Subcutaneous adipose tissue (tissue), 4 donors: ENCODE results near the gene PRAMEF27. TPM values are rescaled to one million over a fixed set of nuclear protein-coding genes. Genes with fewer than 3 reads are reported as not detected.
"Not testable (repeated sequence)": the region's sequence is repeated elsewhere in the genome, so short reads cannot be mapped to it uniquely, and the experiment has no call there.

Source experiments
- total RNA-seq, 4 donors: library from RNA; depleted of rRNA; stranded (reverse); fragments of >200 nt; gene quantifications; one replicate each; pipeline ENCODE4 v1.1.0, GENCODE V29; 2016
- TF ChIP-seq, protein P1 (sequence below): fragments of 450-650 bp; IDR thresholded peaks from one replicate; pipeline ENCODE4 v1.5.1; 2016; ENCODE audit warnings: low read depth, mild to moderate bottlenecking, control low read depth, antibody characterized with exemption, moderate library complexity

Gene PRAMEF27
- total RNA-seq, result not detected

DNA sequence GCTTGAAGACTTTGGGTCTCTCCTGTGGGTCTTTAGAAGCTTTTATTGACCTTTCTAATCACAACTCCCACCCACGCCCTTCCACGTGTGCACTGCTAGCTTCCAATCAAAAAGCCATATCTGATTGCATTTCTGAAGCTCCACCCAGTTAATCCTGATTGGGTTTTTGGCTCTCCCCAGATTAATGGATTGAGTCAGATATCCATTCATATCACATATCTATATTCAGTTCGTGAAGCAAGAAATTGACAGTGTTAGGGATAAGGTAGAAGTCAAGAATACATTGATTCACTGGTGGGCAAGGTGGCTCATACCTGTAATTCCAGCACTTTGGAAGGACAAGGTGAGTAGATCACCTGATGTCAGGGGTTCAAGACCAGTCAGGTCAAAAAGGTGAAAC is at the start of gene PRAMEF27:
PRAMEF27 (minus strand) TSS at position 101 of the 400 bp plus-strand sequence. CDS start 2,916 bp downstream, outside the sequence.
- TF ChIP-seq, protein P1, sequence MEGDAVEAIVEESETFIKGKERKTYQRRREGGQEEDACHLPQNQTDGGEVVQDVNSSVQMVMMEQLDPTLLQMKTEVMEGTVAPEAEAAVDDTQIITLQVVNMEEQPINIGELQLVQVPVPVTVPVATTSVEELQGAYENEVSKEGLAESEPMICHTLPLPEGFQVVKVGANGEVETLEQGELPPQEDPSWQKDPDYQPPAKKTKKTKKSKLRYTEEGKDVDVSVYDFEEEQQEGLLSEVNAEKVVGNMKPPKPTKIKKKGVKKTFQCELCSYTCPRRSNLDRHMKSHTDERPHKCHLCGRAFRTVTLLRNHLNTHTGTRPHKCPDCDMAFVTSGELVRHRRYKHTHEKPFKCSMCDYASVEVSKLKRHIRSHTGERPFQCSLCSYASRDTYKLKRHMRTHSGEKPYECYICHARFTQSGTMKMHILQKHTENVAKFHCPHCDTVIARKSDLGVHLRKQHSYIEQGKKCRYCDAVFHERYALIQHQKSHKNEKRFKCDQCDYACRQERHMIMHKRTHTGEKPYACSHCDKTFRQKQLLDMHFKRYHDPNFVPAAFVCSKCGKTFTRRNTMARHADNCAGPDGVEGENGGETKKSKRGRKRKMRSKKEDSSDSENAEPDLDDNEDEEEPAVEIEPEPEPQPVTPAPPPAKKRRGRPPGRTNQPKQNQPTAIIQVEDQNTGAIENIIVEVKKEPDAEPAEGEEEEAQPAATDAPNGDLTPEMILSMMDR, result not testable (repeated sequence)

DNA sequence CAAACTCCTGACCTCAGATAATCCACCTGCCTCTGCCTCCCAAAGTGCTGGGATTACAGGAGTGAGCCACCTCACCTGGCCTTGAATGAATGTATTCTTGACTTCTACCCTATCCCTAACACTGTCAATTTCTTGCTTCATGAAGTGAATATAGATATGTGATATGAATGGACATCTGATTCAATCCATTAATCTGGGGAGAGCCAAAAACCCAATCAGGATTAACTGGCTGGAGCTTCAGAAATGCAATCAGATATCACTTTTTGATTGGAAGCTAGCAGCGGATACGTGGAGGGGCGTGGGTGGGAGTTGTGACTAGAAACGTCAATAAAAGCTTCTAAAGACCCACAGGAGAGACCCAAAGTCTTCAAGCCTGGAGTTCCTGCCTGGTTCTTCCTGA is 14.1 kb upstream of the PRAMEF27 start, which contains the start of gene PRAMEF25:
PRAMEF25 (plus strand) TSS at position 301 of the 400 bp plus-strand sequence. CDS start 2,920 bp downstream, outside the sequence.
- TF ChIP-seq, protein P1, result not testable (repeated sequence)

Other genes starting within 250 kb of the PRAMEF27 start
- gene PRAMEF11, start 225.2 kb downstream of the PRAMEF27 start, total RNA-seq, result not detected
- not detected for gene HNRNPCL1, start 207.9 kb downstream of the PRAMEF27 start, total RNA-seq
- not detected for gene PRAMEF2, start 199.5 kb downstream of the PRAMEF27 start, total RNA-seq
- not detected for gene PRAMEF4, start 170.4 kb downstream of the PRAMEF27 start, total RNA-seq
- not detected for gene PRAMEF10, start 158.3 kb downstream of the PRAMEF27 start, total RNA-seq
- not detected for gene PRAMEF7, start 140.0 kb downstream of the PRAMEF27 start, total RNA-seq
- gene PRAMEF6, start 109.0 kb downstream of the PRAMEF27 start, total RNA-seq, result not detected
- not detected for gene HNRNPCL3, start 4.2 kb upstream of the PRAMEF27 start, total RNA-seq
- gene PRAMEF25, start 14.2 kb upstream of the PRAMEF27 start, total RNA-seq, result not detected
- not detected for gene HNRNPCL2, start 60.3 kb upstream of the PRAMEF27 start, total RNA-seq
- not detected for gene PRAMEF26, start 99.4 kb upstream of the PRAMEF27 start, total RNA-seq
- not detected for gene HNRNPCL4, start 109.1 kb upstream of the PRAMEF27 start, total RNA-seq
- not detected for gene PRAMEF9, start 115.3 kb upstream of the PRAMEF27 start, total RNA-seq
- gene PRAMEF13, start 144.8 kb upstream of the PRAMEF27 start, total RNA-seq, result not detected
- gene PRAMEF18, start 169.6 kb upstream of the PRAMEF27 start, total RNA-seq, result not detected
- not detected for gene PRAMEF5, start 197.6 kb upstream of the PRAMEF27 start, total RNA-seq
- not detected for gene PRAMEF8, start 228.6 kb upstream of the PRAMEF27 start, total RNA-seq
- not detected for gene PRAMEF33, start 247.0 kb upstream of the PRAMEF27 start, total RNA-seq